HG03439 (cell line): ENCODE data around the gene IGFBP2.

Experiments
- ATAC-seq: cut with Tn5 transposase; IDR thresholded peaks from one replicate; pipeline ENCODE4 v1.9.1; 2021; ENCODE audit warnings: mild to moderate bottlenecking, moderate library complexity; ENCODE audit not compliant: unreplicated experiment

IGFBP2 gene

DNA sequence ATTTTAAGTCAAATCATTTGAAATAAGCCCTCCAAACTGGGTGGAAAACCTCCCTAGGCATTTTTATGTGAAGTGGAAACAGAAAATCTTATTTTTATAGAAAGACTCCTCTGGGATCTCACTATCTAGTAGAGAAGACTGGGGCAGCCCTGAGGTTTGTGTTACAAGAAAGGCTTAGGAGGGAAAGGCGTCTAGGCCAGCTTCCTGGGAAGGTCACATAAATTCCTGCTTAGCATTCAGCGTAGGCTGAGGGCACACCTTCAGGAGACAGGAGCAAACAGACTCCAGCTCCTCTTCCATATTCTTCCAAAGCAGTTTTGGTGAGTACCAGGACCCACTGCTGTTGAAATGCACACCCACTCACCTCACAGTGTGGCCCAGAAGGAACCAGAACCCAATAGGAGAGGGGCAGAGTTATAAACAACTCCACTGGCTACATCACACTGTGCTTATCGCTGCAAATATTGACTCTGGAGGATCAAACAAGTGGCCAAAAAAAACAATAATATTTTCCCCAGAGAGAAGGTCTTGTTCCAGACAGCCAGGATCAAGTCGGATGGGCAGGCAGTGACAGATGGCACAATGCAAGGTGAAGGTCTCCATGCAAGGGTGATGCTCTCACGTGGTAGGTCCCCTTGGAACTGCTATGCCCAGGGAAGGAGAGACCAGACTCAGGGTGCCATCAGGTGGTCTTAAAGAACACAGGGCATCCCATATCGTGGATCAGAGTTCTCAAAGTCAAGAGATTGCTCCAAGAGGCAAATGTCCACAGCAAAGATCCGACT, 17.7 kb upstream of the IGFBP2 start:
- ATAC-seq = no peak

DNA sequence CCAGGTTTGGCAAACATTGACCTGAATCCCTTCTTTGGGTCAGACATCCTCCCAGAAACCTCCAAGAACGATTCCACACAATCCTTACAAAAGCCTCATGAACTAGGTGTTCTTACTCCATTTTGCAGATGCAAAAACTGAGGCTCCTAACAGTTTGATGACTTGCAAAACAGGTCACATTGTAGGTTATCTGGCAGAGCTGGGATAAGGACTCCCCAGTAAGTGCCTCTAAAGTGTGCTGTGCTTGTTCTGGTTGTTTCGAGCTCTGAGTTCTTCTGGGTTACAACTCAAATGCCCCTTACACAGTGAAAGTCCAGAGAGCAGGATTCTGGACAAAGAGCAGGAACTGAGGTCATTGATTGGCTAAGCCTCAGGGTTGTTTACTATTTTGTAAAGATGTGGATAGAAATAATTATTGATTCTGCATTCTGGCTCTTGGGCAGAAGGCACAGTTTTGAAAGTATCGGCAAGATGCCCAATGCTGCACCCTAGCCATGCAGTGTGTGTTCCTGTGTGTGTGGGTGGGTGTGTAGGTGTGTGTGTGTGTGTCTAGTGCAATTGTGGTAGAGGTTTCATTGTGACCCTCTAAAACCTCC, 17.0 kb upstream of the IGFBP2 start:
- ATAC-seq = no peak

DNA sequence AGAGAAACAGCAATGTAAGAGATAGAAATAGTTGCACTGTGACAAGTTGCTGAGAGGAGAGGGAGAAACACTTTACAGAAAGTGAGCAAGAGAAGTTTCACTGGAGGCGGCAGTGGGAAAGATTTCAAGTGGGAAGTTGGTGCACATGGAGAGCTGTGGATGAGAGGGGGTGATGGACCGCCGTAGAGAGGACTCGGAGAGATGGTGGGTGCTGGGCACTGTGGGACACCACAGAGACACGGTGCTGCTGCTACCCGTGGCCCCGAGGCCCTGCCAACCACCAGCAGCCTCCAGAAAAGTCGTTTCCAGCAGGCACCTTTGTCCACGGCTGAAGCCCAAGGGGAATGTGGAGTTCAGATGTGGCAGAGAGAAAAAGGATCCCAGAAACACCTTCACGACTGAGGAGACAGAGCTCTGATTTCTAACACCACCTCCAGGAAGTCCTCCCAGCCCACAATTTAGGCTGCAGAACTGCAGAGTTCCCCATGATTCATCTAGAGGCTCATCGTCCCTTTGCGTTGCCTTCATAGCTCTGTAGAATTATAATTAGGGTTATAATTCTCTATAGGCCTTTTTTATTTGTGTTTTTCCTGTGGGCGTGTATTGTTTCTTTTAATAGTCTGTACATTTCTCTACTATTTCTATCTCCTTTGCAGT, 15.9 kb upstream of the IGFBP2 start:
- ATAC-seq = no peak

DNA sequence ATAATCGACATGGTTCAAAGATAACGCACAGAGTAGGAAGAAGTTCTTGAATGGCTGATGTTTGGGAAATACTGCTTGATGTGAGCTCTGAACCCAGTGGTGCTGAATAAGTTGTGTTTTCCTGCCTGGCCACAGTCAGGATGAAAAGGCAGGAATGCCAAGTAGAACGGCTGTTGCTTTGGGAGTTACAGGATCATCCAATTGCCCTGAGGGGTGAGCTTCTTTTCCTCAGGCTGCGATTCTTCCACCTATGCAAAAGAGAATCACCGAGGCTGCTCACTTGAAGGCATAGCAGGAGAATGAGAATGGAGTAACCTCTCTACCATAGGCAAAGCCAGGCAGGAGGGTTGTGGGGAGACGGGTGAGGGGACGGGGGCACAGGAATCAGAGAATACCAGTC, 14.4 kb upstream of the IGFBP2 start:
- no peak for ATAC-seq

DNA sequence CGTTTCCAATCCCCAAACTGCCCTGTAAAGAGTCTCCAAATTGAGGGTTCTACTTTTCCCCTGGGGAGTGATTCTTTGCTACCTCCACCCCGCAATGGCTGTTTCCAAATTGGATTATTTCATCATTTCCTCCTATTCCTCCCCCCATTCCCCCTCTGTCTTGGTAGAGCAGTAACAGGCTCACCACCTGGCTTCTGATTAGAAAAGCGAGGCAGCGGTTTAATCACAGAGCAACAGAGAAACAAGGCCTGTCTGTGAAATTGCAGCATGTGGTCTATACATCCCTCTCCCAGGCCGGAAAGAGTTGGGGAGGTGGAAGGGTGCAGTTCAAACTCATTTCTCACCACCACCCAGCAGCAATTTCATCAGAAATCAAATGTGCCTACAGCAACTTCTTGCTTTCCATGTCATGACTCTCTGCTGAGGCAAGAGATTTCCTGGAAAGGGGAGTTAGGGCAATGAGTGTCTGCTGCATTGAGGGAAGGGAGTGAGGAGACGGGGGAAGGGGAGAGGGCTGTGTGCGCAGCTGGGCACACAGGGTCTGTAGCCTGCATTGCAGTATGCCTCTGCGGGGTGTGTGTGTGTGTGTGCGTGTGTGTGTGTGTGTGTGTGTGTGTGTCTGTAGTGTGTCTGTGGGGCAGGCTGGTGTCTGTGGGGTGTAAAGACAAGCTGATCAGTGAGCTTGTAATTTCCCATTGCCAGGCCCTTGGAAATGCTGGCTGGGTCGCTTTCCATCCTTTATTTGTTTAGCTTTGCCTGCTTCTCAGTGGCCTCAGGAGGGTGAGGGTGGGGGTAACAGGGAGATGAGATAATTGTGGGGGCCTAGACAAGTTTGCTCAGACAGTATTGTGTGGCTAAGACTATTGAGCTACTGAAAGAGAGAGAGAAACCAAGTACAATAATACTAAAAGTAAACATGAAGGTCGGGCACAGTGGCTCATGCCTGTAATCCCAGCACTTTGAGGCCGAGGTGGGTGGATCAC, 13.5 kb upstream of the IGFBP2 start:
- ATAC-seq = no peak

DNA sequence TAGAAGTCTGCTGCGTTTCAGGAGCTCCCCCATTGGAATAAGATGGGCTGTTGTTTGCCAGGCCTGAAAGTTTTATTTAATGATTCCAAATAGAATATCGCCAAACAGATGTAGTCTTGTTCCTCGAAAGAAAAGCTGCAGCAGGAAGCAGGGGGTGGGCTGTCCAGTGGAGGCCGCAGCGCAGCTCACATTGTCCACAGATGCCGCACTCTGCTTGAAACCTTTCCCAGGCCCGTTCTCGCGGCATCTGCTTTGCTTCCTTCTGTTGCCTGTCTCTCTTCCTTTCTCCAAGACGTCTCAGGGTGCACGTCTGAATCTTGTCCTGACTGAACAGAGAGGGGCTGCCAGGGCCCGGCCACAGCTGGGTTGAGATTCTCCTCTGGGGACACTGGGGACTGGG, 12.4 kb upstream of the IGFBP2 start:
- ATAC-seq = no peak

DNA sequence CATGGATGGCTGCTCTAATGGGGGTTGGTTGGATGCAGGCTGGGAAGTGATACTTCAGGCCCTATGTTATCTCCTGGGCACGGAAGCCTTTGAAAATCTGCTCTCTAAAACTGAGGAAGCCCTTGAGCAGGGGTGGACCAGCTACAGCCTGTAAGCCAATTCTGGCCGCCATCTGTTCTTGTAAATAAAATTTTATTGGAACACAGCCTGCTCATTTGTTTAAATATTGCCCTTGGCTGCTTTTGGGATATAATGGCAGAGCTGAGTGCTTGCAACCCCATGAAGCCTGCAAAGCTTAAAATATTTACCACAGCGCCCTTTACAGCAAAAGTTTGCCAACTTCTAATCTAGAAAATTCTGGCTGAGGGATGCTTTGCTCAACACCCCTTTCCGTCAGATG, 11.9 kb upstream of the IGFBP2 start:
- no peak for ATAC-seq

DNA sequence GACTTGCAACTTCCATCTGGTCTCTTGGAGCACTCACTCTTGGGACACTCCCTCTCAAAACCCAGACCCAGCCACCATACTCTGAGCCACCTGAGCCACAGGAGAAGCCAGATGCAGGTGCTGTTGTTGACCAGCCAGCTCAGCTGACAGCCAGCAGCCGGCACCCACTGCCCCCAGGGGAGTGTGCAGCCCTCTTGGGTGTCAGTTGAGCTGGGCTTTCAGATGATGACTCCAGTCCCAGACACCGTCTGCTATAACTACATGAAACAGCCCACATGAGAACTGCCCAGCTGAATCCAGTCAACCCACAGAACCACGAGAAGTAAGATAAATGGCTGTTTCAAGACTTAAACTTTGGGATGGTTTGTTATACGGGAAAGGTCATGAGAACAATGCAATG, 10.7 kb upstream of the IGFBP2 start:
- no peak for ATAC-seq

DNA sequence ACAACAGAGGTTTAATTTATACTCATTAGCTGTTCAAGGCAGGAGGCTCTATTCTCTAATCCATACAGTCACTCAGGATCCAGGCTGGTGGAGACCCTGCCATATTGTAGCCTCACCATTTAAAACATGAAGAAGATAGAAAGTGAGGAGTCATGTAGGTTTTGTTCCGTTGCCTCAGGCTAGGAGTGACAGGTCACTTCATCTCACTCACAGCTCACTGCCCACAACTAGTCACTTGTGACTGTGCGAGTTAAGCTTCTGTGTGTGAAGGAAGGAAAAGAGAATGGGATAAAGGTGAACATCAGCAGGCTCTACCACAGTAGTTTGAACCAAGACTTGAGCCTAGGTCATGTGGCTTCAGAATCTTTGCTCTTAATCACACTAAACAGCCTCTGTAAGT, 9.0 kb upstream of the IGFBP2 start:
- ATAC-seq = no peak

DNA sequence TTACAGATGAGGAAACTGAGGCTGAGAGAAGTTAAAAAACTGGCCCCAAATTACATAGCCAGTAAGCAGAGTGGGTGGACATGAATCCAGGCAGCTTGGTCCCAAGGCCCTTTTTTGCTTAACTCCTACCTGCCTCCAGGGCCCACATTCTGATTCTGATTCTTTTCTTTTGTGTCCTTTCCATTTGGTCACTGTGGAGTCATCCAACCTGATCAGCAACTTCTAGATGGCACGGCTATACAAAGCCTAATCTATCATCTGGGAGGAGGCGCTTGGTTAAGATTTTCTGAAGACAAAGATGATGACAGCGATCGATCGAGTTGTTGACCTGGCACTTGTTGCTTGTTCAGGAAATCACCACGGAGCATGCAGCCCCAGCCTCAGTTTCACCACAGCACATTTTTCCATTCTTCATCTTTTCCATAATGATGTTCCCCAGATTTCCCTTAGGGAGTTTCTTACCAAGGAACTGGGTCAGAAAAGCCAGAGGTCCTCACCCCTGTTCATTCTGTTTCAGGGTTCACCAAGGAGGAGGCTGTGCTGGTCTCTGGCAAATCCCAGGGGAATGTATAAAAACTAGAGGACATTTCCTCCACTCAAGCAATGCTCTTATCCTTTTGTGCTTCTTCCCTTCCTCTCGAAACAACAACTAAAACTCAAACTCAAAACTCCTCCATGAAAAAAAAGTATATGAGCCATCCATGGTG, 6.9 kb upstream of the IGFBP2 start:
- no peak for ATAC-seq

DNA sequence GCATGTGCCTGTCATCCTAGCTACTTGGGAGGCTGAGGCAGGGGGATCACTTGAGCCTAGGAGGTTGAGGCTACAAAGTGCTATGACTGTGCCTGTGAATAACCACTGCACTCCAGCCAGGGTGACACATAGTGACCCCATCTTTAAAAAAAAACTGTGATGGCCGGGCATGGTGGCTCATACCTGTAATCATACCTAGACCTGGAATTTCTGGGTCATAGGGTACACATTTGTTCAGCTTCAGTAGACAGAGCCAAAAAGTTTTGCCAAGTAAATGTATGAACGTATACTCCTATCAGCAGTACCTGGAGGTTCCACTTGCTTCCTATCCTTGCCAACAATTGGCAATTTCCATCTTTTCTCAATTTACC, 6.4 kb upstream of the IGFBP2 start:
- ATAC-seq = no peak

DNA sequence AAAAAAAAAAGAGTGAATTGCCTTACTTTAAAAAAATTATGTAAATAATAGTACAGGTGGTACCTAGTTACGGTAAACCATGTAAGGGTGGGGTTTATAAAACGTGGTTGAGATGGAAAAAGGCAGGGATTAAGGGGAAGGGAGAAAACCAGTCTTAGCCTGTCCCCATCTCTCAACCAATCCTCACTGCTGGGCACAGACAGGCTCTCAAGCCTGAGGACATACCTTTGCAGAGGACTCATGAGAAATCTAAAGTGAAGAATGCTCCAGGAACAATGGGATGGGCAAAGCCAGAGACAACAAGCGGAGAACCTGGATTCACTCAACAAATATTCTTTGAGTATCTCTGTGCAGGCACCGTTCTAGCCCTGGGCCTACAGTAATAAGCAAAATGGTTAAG, 3.4 kb upstream of the IGFBP2 start:
- no peak for ATAC-seq

DNA sequence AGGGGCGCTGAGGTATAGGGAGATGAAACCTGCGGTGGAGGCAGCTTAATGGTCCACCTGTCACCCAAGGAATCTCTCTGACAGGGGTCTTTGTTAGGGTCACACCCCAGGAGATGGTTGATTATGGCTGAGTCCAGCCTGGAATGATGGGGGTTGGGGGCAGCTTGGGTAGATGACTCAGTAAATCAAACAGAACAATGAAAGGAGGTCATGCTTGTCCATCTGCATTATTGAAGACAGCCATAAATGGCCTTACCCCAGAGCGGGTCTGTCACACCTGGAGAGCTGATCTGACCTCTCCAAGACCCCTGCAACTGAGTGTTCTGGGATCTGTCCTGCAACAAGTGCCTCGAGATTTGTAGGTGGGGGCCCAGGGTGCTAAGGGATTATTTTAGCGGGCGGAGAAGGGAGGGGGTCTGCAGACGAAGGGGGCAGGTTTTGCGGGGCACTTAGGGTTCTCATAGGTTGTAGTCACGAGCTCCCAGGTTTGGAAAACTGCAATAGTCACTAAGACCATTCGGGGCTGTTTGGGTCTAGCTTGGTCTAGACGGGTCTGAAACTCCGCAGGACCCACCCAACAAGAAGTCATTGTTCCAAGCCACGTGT, 771 bp upstream of the IGFBP2 start:
- ATAC-seq = no peak

DNA sequence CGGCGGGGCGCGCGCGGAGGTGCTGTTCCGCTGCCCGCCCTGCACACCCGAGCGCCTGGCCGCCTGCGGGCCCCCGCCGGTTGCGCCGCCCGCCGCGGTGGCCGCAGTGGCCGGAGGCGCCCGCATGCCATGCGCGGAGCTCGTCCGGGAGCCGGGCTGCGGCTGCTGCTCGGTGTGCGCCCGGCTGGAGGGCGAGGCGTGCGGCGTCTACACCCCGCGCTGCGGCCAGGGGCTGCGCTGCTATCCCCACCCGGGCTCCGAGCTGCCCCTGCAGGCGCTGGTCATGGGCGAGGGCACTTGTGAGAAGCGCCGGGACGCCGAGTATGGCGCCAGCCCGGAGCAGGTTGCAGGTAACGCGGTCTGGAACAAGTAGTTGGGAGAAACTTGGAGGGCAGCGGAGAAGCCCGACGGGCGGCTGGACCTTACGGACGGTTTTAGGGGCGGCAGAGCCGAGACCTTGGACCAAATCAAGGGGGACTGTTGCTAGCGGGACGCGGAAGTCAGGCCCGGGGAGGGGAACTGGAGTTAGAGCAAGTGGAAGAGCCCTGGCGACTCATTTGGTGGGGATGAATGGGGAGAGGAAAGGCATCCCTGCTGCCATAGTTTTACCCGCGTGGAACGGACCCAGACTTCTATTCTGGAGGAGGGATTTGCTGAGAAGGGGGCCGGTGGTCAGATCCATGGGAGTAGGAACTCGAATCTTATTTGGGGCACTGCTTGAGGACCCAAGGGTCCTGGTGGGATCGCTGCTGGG, 573 bp downstream of the IGFBP2 start:
- ATAC-seq = no peak

DNA sequence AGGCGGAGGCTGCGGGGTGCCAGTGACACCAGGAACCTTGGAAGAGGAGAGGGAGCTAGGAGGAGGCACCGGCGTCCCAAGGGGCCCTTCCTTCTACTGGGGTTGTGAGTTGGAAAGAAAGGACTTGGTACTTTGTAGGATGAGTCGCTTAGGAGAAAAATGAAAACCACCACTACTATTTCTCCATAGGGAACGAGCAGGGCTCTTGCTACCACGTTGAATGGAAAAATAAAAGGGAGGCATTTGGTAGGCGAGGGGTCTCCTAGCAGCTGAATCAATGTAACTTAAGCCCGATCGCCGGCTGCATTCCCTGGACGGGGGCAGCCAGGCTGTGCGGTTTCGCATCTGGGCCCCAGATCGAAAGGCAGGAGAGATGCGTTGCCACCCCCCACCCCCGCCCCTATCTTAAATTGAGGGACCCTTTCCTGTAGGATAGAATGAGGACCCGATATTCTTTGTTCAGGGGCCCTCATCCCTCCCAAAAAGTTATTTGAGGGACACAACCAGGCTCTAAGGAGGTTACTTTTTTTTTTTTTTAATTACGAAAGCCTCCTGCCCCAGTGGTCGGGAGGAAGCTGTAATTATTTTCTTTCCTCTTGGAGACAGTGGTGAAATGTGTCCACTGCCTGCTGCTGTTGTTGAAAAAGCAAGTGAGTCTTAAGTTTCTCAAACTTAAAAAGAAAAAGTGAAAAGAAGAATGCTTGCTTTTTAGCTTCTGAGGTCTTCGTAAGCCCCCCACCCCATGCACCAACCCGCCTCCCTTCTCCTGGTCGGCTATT, 1.3 kb downstream of the IGFBP2 start:
- no peak for ATAC-seq

DNA sequence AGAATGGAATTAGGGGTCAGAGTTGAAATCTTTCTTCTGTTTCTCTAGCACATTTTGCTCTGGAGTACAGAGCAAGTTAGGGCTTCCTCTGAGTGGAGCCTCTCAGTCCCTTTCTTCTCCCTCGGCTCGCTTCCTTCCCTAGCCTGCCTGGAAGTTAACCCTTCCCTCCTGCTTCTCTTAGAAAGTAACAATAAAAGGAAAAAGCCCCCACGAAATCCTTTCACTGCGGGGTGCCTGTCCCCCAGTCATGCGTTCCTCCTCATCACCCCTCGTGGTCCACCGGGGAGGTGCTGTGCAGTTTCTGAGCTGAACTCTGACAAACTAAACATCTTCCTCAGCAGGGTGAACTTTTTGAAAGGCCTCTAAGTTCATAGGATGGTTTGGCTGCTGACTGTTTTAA, 2.0 kb downstream of the IGFBP2 start:
- no peak for ATAC-seq

DNA sequence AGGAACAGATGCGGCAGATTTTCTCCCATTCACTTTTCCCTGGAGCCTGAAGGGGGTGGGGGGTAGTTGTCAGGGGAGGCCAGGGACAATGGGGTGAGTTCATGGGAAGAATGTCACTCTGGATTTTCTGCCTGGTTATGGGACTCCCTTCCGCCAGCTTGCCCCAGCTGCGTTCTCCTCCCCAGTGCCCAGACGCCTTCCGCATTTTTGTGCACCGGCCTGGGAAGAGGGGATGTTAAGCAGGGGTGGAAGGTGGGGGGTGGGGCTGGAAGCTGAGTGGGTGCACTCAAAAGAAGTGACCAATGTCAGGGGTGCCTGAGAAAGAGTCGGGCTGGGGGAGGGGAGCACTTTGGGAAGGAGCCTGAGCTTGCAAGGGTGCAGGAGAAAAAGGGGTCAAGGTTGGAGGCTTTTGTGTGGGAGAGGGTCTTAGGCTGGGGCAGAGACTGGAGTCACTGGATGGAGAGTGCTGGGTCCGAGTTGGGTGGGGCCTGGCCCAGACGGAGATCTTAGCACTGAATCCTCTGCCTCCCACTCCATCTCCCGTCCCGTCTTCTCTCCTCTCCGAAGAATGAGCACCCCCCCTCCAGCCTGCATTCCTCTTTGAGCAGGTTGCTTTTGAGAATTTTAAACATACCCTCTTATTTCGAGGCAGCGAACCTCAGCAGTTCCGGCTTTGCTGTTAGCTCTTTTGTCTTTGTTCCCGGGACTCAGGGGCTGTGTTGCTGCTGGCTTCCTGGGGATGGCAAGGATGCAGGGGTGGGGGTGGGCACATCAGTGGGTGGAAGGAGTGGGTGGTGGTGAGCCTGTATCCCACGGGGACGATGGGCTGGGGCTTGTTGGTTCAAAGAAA, 2.7 kb downstream of the IGFBP2 start:
- no peak for ATAC-seq
